Gastroesophageal sphincter (tissue), 4 donors: ENCODE measurements around the gene EXOC2. TPM values are rescaled to one million over a fixed set of nuclear protein-coding genes. Genes with fewer than 3 reads are reported as not detected.

ENCODE experiments used
- ATAC-seq: fragments of 150-250 bp; one replicate; pipeline ENCODE4 v1.9.1; 2016; ENCODE audit warnings: mild to moderate bottlenecking, moderate library complexity
- H3K27ac ChIP-seq, 4 donors: fragments of 200-600 bp; sonication (generic) in 3 of 4; 1 replicate in 3 of 4; 2 replicates in 1 of 4; pipeline ENCODE4 v1.5.1; 2016 to 2019
- H3K27me3 ChIP-seq: fragments of 200-600 bp; sonication (generic); one replicate; pipeline ENCODE4 v1.5.1; 2019
- H3K36me3 ChIP-seq, 2 donors: fragments of 200-600 bp; sonication (generic); one replicate each; pipeline ENCODE4 v1.5.1; 2019; ENCODE audit warnings: control low read depth in 1 of 2
- H3K4me1 ChIP-seq, 3 donors: fragments of 200-600 bp; sonication (generic); 1 replicate in 2 of 3; 2 replicates in 1 of 3; pipeline ENCODE4 v1.5.1; 2016 to 2019; ENCODE audit warnings: control low read depth in 2 of 3
- H3K4me3 ChIP-seq, 2 donors: fragments of 200-600 bp; sonication (generic); one replicate each; pipeline ENCODE4 v1.5.1; 2019; ENCODE audit warnings: mild to moderate bottlenecking in 1 of 2, moderate library complexity in 1 of 2
- H3K9me3 ChIP-seq, 3 donors: fragments of 200-600 bp; sonication (generic); one replicate each; pipeline ENCODE4 v1.5.1; 2017 to 2019; ENCODE audit warnings: control low read depth in 2 of 3
- EP300 ChIP-seq: sonication (generic); formaldehyde crosslinking; IDR thresholded peaks from one replicate; pipeline ENCODE4 v1.6.1; 2017; ENCODE audit warnings: antibody characterized with exemption, mild to moderate bottlenecking
- POLR2A ChIP-seq, 2 donors: fragments of 450-650 bp; IDR thresholded peaks; one replicate each; pipeline ENCODE4 v1.6.1; 2017; ENCODE audit warnings: antibody characterized with exemption in 2 of 2, mild to moderate bottlenecking in 2 of 2, moderate library complexity in 1 of 2
- POLR2AphosphoS5 ChIP-seq: sonication (generic); formaldehyde crosslinking; IDR thresholded peaks from one replicate; pipeline ENCODE4 v1.6.1; 2017; ENCODE audit warnings: antibody characterized with exemption
- WGBS, 2 donors: methylation state at CpG; one replicate each; pipeline ENCODE4 v1.1.5; 2018; ENCODE audit warnings: low coverage in 1 of 2; 5-methylcytosine and 5-hydroxymethylcytosine counted together
- total RNA-seq, 4 donors: library from RNA; depleted of rRNA; stranded (reverse); fragments of >200 nt; gene quantifications; one replicate each; pipeline ENCODE4 v1.1.0, GENCODE V29; 2016
- TF ChIP-seq, protein P1 (sequence below), 4 experiments: fragments of 200-600 bp in 2 of 4; fragments of 450-650 bp in 2 of 4; sonication (generic) in 1 of 4; IDR thresholded peaks; one replicate each; pipeline ENCODE4 v1.5.1; 2017 to 2019; ENCODE audit warnings: antibody characterized with exemption in 4 of 4, mild to moderate bottlenecking in 2 of 4, moderate library complexity in 2 of 4

The EXOC2 gene
- total RNA-seq, 4 donors from 2014 or later = 17.8 to 39.2 (median 25.8) TPM

DNA sequence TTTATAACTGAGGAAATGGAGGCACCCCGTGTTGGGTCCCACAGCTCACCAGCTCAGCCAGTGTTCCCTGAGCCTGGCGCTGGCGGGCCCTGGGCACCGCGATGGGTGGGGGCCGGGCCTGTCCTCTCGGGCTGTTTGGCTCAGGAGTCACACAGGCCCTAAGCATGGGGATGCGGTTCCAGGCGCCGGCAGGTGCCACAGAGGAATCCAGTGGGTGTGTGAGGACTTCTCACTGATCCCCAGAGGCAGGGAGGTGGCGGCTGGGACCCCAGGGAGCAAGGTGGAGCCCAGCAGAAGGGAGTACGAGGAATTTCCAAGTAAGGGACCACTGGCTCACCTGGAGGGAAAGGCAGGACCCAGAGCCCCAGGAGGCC lies 243.9 kb downstream of the EXOC2 start:
- ATAC-seq = no peak
- WGBS, 2 donors = 80% methylated on average over 1 of the region's 12 CpGs

DNA sequence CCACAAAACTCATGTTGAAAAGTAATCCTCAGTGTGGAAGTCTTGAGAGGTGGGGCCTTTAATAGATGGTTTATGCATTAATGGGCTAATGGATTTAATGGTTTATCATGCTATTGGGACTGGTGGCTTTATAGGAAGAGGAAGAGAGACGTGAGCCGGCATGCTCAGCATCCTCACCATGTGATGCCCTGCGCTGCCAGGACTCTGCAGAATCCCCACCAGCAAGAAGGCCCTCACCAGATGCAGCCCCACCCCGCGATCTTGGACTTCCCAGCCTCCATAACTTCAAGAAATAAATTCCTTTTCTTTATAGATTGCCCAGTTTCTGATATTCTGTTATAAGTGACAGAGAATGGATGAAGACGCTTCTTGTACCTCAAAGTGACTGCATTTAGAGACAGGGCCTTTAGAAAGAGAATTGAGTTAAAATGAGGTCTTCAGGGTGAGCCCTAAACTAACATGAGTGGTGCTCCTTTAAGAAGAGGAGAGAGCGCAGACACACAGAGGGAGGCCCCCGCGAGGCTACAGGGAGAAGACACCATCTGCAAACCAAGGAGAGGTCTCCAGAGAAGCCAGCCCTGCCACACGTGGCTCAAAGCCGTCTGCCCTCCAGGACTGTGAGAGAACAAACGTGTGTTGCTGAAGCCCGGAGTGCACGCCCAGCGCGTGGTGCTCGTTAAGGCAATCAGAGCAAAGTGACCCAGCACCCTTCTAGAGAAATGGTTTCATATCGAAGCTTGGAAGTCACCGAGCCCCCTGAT lies 244.5 kb downstream of the EXOC2 start:
- TF ChIP-seq EP300 = no peak
- TF ChIP-seq, protein P1, sequence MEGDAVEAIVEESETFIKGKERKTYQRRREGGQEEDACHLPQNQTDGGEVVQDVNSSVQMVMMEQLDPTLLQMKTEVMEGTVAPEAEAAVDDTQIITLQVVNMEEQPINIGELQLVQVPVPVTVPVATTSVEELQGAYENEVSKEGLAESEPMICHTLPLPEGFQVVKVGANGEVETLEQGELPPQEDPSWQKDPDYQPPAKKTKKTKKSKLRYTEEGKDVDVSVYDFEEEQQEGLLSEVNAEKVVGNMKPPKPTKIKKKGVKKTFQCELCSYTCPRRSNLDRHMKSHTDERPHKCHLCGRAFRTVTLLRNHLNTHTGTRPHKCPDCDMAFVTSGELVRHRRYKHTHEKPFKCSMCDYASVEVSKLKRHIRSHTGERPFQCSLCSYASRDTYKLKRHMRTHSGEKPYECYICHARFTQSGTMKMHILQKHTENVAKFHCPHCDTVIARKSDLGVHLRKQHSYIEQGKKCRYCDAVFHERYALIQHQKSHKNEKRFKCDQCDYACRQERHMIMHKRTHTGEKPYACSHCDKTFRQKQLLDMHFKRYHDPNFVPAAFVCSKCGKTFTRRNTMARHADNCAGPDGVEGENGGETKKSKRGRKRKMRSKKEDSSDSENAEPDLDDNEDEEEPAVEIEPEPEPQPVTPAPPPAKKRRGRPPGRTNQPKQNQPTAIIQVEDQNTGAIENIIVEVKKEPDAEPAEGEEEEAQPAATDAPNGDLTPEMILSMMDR (IDR thresholded peaks at IDR 0.05) = no peak
- TF ChIP-seq POLR2A (IDR thresholded peaks at IDR 0.05) = no peak
- TF ChIP-seq POLR2AphosphoS5 = no peak
- no peak for ATAC-seq
- 95 to 96% methylated on average over 4 to 6 of the region's 19 CpGs for whole genome bisulfite sequencing, 2 donors

More for the DNA sequence above, 243.9 kb downstream of the EXOC2 start:
- H3K36me3 ChIP-seq = no peaks in the 10 kb centered on the region
- peaks cover 62% of the 10 kb centered on the region for H3K27me3 ChIP-seq
- peaks cover 0 to 9% (median 0%) of the 10 kb centered on the region in 3 donors for H3K9me3 ChIP-seq
- H3K27ac ChIP-seq = no peak overlapping the region
- no peak for TF ChIP-seq EP300
- no peak for TF ChIP-seq POLR2A (IDR thresholded peaks at IDR 0.05)
- no peak for TF ChIP-seq POLR2AphosphoS5
- TF ChIP-seq, protein P1 (IDR thresholded peaks at IDR 0.05) = no peak
- H3K4me3 ChIP-seq = no peak overlapping the region
- peaks cover 0 to 8% (median 0%) of the 10 kb centered on the region in 3 donors for H3K4me1 ChIP-seq

DNA sequence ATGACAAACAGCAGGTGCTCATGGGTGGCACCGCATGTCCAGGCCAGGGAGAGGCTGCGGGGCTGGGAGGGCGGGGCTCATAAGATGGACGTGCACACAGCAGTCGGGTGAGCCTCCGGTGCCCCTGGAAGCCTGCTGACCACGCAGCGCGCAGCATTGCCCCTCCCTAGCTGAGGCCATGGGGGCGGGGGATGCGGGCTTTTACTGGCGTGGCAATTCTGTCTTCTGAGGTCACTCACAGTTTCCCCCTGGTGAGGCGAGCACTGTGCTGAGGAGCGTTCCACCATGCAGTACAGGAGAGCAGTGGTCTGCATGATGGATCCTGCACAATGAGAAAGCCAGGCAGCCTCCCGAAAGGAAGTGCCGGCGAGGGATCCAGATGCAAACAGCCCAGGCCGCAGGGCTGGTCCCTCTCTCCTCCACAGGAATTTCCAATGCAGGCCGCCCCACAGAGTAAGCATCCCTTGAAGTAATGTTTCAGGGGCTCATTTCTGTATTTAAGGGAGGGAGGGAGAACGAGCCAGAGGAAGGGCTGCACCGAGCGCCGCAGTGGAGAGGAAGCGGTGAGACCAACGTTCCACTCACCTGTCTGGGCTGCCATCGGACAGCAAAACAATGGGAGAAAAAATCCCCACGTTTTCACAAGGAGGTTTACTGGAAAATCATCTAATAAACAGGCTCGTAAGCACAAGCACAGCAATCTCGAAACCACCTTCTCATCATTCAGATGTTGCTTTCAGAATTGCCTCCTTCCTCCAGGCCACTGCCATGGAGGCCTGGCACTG lies 245.4 kb downstream of the EXOC2 start:
- H3K4me1 ChIP-seq = peaks cover 0 to 1% (median 0%) of the 10 kb centered on the region in 3 donors
- H3K9me3 ChIP-seq = peaks cover 0 to 9% (median 0%) of the 10 kb centered on the region in 3 donors
- peaks cover 74% of the 10 kb centered on the region for H3K27me3 ChIP-seq
- ATAC-seq = no peak
- H3K27ac ChIP-seq = no peak overlapping the region
- TF ChIP-seq, protein P1 (IDR thresholded peaks at IDR 0.05) = no peak
- TF ChIP-seq POLR2A (IDR thresholded peaks at IDR 0.05) = no peak
- TF ChIP-seq EP300 = no peak
- no peak for TF ChIP-seq POLR2AphosphoS5
- WGBS, 2 donors = 74% methylated on average over 7 to 11 of the region's 29 CpGs
- no peak overlapping the region for H3K4me3 ChIP-seq
- no peaks in the 10 kb centered on the region for H3K36me3 ChIP-seq

More for the DNA sequence above, 244.5 kb downstream of the EXOC2 start:
- peaks cover 0 to 8% (median 0%) of the 10 kb centered on the region in 3 donors for H3K4me1 ChIP-seq
- peaks cover 0 to 9% (median 0%) of the 10 kb centered on the region in 3 donors for H3K9me3 ChIP-seq
- H3K36me3 ChIP-seq = no peaks in the 10 kb centered on the region
- peaks cover 67% of the 10 kb centered on the region for H3K27me3 ChIP-seq
- no peak overlapping the region for H3K27ac ChIP-seq
- H3K4me3 ChIP-seq = no peak overlapping the region

DNA sequence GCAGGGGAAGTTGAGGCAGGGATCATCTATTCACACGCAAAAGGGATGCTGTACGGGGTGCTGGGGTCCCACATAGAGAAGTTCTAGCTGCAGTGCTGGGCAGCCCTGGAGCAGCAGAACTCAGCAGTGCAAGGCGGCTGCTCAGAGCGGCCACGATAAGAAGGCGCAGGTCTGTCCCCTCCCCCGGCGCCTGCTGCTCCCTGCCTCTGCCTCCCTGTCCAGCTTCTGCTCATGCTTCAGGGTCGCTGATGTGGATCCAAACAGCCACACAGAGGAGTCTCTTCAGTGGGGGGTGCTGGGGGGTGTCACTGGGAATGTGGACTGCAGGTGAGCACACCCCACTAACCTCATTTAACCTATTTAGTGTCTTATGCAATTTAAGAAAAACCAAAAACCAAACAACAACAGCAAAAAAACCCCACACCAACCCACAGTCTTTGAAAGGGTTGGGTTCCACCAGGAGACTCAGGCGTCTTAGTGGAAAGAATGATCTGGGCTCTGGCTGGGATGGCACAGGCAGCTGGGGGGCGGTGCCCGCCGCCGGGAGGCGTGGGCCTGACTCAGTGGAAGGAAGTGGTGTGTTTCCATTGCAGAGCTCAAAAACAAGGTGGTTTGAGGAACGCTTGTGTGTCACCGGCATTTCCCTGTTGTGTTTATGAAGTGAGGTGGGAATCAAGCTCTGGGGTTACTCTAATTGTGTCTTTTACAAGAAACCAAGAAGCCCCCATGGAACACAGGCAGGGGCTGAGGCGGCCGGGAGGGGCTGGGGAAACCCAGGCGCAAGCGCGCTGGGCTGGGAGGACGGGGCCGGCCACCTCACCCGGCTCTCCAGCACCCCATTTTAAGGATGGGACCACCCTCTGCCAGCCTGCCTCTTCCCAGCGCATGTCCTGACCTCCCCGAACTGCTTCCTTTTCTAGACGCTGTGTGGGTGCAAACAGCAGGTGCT lies 246.2 kb downstream of the EXOC2 start:
- TF ChIP-seq POLR2AphosphoS5 = no peak
- no peak for TF ChIP-seq EP300
- TF ChIP-seq, protein P1 (IDR thresholded peaks at IDR 0.05) = no peak
- TF ChIP-seq POLR2A (IDR thresholded peaks at IDR 0.05) = no peak
- Histone ChIP-seq H3K36me3 (no peaks in the 10 kb centered on the region), H3K27me3 (peaks cover 72% of the 10 kb centered on the region), H3K27ac (no peak overlapping the region), H3K4me3 (no peak overlapping the region), H3K4me1 (no peaks in the 10 kb centered on the region), H3K9me3 (peaks cover 0 to 9% (median 0%) of the 10 kb centered on the region in 3 donors)
- ATAC-seq = no peak
- WGBS, 2 donors = 75 to 82% methylated on average over 4 to 15 of the region's 28 CpGs
